Trophoblast cell (in vitro differentiated cells and primary cell): ENCODE measurements around the gene TIMP3.
"Not testable (repeated sequence)": the region's sequence is repeated elsewhere in the genome, so short reads cannot be mapped to it uniquely, and the experiment has no call there.

ENCODE experiments used
- DNase-seq, 2 donors: peaks; one replicate each; pipeline ENCODE4 v3.0.0-alpha.2; 2016
- H2AFZ ChIP-seq: 2 replicates; pipeline ENCODE4 v1.6.1; 2013; ENCODE audit warnings: low read length, moderate library complexity, mild to moderate bottlenecking; ENCODE audit not compliant: insufficient read depth, poor library complexity
- H2AK5ac ChIP-seq: 2 replicates; pipeline ENCODE4 v1.6.1; 2013; ENCODE audit warnings: mild to moderate bottlenecking, low read length
- H2BK120ac ChIP-seq: 2 replicates; pipeline ENCODE4 v1.6.1; 2013; ENCODE audit warnings: low read length, mild to moderate bottlenecking, moderate library complexity; ENCODE audit not compliant: insufficient read depth, poor library complexity
- H2BK12ac ChIP-seq: 2 replicates; pipeline ENCODE4 v1.6.1; 2013; ENCODE audit warnings: mild to moderate bottlenecking, low read length, moderate library complexity
- H2BK5ac ChIP-seq: 2 replicates; pipeline ENCODE4 v1.6.1; 2013; ENCODE audit warnings: low read length, low read depth, moderate library complexity, mild to moderate bottlenecking; ENCODE audit not compliant: poor library complexity
- H3K14ac ChIP-seq: 2 replicates; pipeline ENCODE4 v1.6.1; 2013; ENCODE audit warnings: mild to moderate bottlenecking, low read length
- H3K18ac ChIP-seq: 2 replicates; pipeline ENCODE4 v1.6.1; 2013; ENCODE audit warnings: mild to moderate bottlenecking, low read length
- H3K23ac ChIP-seq: 2 replicates; pipeline ENCODE4 v1.6.1; 2013; ENCODE audit warnings: low read length
- H3K27ac ChIP-seq: 2 replicates; pipeline ENCODE4 v1.5.1; 2013; ENCODE audit warnings: low read depth, mild to moderate bottlenecking, inconsistent platforms, low read length, moderate library complexity
- H3K27me3 ChIP-seq: 2 replicates; pipeline ENCODE4 v1.6.1; 2013; ENCODE audit warnings: inconsistent platforms, mild to moderate bottlenecking, low read length, moderate library complexity; ENCODE audit not compliant: insufficient read depth
- H3K36me3 ChIP-seq, 2 experiments: 1 replicate in 1 of 2; 2 replicates in 1 of 2; pipeline ENCODE4 v1.6.1; 2013; ENCODE audit warnings: low read length in 2 of 2, mild to moderate bottlenecking in 2 of 2, moderate library complexity in 1 of 2; ENCODE audit not compliant: insufficient read depth in 2 of 2, control insufficient read depth in 1 of 2
- H3K4ac ChIP-seq: 2 replicates; pipeline ENCODE4 v1.6.1; 2013; ENCODE audit warnings: low read depth, mild to moderate bottlenecking, low read length, moderate library complexity
- H3K4me1 ChIP-seq, 2 experiments: 1 replicate in 1 of 2; 2 replicates in 1 of 2; pipeline ENCODE4 v1.6.1; 2013; ENCODE audit warnings: low read length in 2 of 2, mild to moderate bottlenecking in 2 of 2, moderate library complexity in 1 of 2; ENCODE audit not compliant: insufficient read depth in 2 of 2, control insufficient read depth in 1 of 2
- H3K4me2 ChIP-seq: 2 replicates; pipeline ENCODE4 v1.6.1; 2013; ENCODE audit warnings: inconsistent platforms, mild to moderate bottlenecking, low read length, moderate library complexity
- H3K4me3 ChIP-seq: 2 replicates; pipeline ENCODE4 v1.5.1; 2013; ENCODE audit warnings: mild to moderate bottlenecking, low read depth, low read length, inconsistent platforms
- H3K79me1 ChIP-seq: one replicate; pipeline ENCODE4 v1.6.1; 2013; ENCODE audit warnings: low read length
- H3K79me2 ChIP-seq: 2 replicates; pipeline ENCODE4 v1.6.1; 2013; ENCODE audit warnings: low read length, mild to moderate bottlenecking; ENCODE audit not compliant: control insufficient read depth, insufficient read depth, poor library complexity
- H3K9ac ChIP-seq: 2 replicates; pipeline ENCODE4 v1.6.1; 2013; ENCODE audit warnings: mild to moderate bottlenecking, low read length
- H3K9me3 ChIP-seq: 2 replicates; pipeline ENCODE4 v1.6.1; 2013; ENCODE audit warnings: low read depth, mild to moderate bottlenecking, control low read depth, inconsistent platforms, low read length; ENCODE audit not compliant: insufficient read depth
- H4K12ac ChIP-seq: 2 replicates; pipeline ENCODE4 v1.6.1; 2013; ENCODE audit warnings: low read depth, mild to moderate bottlenecking, low read length, moderate library complexity
- H4K8ac ChIP-seq: 2 replicates; pipeline ENCODE4 v1.6.1; 2013; ENCODE audit warnings: low read depth, mild to moderate bottlenecking, low read length, moderate library complexity
- H4K91ac ChIP-seq: one replicate; pipeline ENCODE4 v1.6.1; 2013; ENCODE audit warnings: low read depth, mild to moderate bottlenecking, low read length, moderate library complexity
- WGBS: extraction: QIAGEN DNeasy Blood & Tissue Kit; methylation state at CpG from one replicate; pipeline ENCODE4 v1.1.7; 2013; ENCODE audit warnings: missing lambda C conversion rate; ENCODE audit not compliant: insufficient read length, insufficient coverage; ENCODE audit errors: extremely low coverage; 5-methylcytosine and 5-hydroxymethylcytosine counted together

The TIMP3 gene

GRCh38 chr22:32754413-32755041 lies 47.0 kb upstream of the TIMP3 start:
- Histone ChIP-seq H3K79me1 (peaks cover 22% of the 10 kb centered on the region), H3K36me3 (no peaks in the 10 kb centered on the region), H3K27ac (no peak overlapping the region), H3K27me3 (no peaks in the 10 kb centered on the region), H4K91ac (peak overlapping the region; percentile 55), H3K9me3 (no peaks in the 10 kb centered on the region), H3K4me1 (peaks cover 26 to 31% of the 10 kb centered on the region in 2 experiments), H3K4me2 (peak overlapping the region; percentile 10), H4K8ac (no peak overlapping the region), H2AFZ (no peak overlapping the region), H3K4me3 (no peak overlapping the region), H2BK5ac (no peak overlapping the region), H3K79me2 (no peaks in the 10 kb centered on the region), H4K12ac (no peak overlapping the region), H3K9ac (peak overlapping the region; percentile 42), H3K18ac (no peak overlapping the region), H3K4ac (no peak overlapping the region), H3K23ac (no peak overlapping the region), H3K14ac (no peak overlapping the region), H2BK12ac (peak overlapping the region; percentile 42), H2BK120ac (peak overlapping the region; percentile 4), H2AK5ac (no peak overlapping the region)
- no CpG with 5 or more reads among the region's 6 CpGs for WGBS
- peak; percentile 52 to 77 for DNase-seq

GRCh38 chr22:32757086-32757762 lies 44.3 kb upstream of the TIMP3 start:
- H3K4me2 ChIP-seq, DNase-seq, H2BK5ac ChIP-seq, H3K14ac ChIP-seq, H3K4ac ChIP-seq, H3K27me3 ChIP-seq, H4K8ac ChIP-seq, H2AFZ ChIP-seq, H3K36me3 ChIP-seq, H2AK5ac ChIP-seq, H3K18ac ChIP-seq, H3K27ac ChIP-seq, H3K9me3 ChIP-seq, H4K91ac ChIP-seq, H3K4me3 ChIP-seq, H4K12ac ChIP-seq, H3K23ac ChIP-seq, H3K79me2 ChIP-seq, H2BK12ac ChIP-seq, H3K9ac ChIP-seq, H2BK120ac ChIP-seq: not testable (repeated sequence)
- WGBS = no CpG with 5 or more reads among the region's 14 CpGs
- H3K4me1 ChIP-seq = peaks cover 21 to 25% of the 10 kb centered on the region in 2 experiments
- peaks cover 18% of the 10 kb centered on the region for H3K79me1 ChIP-seq

GRCh38 chr22:32758866-32759385 lies 42.6 kb upstream of the TIMP3 start:
- H3K27ac ChIP-seq = no peak overlapping the region
- H2BK5ac ChIP-seq = no peak overlapping the region
- H3K14ac ChIP-seq = no peak overlapping the region
- H4K91ac ChIP-seq = no peak overlapping the region
- H2AFZ ChIP-seq = no peak overlapping the region
- peak in 1 of 2 donors; percentile 25 for DNase-seq
- H4K12ac ChIP-seq = no peak overlapping the region
- H2AK5ac ChIP-seq = no peak overlapping the region
- H3K23ac ChIP-seq = no peak overlapping the region
- no CpG with 5 or more reads among the region's 3 CpGs for WGBS
- no peak overlapping the region for H3K18ac ChIP-seq
- H3K79me2 ChIP-seq = no peaks in the 10 kb centered on the region
- no peak overlapping the region for H3K9ac ChIP-seq
- H2BK12ac ChIP-seq = no peak overlapping the region
- no peaks in the 10 kb centered on the region for H3K9me3 ChIP-seq
- no peaks in the 10 kb centered on the region for H3K27me3 ChIP-seq
- H2BK120ac ChIP-seq = no peak overlapping the region
- H3K36me3 ChIP-seq = no peaks in the 10 kb centered on the region
- no peak overlapping the region for H3K4me2 ChIP-seq
- H3K4ac ChIP-seq = no peak overlapping the region
- peaks cover 10 to 16% of the 10 kb centered on the region in 2 experiments for H3K4me1 ChIP-seq
- peaks cover 8% of the 10 kb centered on the region for H3K79me1 ChIP-seq
- H3K4me3 ChIP-seq = no peak overlapping the region
- H4K8ac ChIP-seq = no peak overlapping the region

- H2BK5ac ChIP-seq = no peak overlapping the region
- no peak overlapping the region for H2BK120ac ChIP-seq
- H3K4me3 ChIP-seq = no peak overlapping the region
Observed at GRCh38 chr22:32760396-32760795, 41.1 kb upstream of the TIMP3 start.

More at GRCh38 chr22:32760396-32760795, 41.1 kb upstream of the TIMP3 start:
- Histone ChIP-seq H3K4me2 (no peak overlapping the region), H3K4ac (no peak overlapping the region), H3K79me2 (peaks cover 3% of the 10 kb centered on the region), H2BK12ac (peak overlapping the region; percentile 21), H3K79me1 (peaks cover 15% of the 10 kb centered on the region), H2AK5ac (no peak overlapping the region), H3K27me3 (no peaks in the 10 kb centered on the region), H3K14ac (no peak overlapping the region), H3K9ac (no peak overlapping the region), H3K9me3 (no peaks in the 10 kb centered on the region), H4K91ac (no peak overlapping the region), H3K4me1 (peaks cover 13 to 22% of the 10 kb centered on the region in 2 experiments), H3K27ac (no peak overlapping the region), H4K8ac (no peak overlapping the region), H2AFZ (no peak overlapping the region), H3K23ac (no peak overlapping the region), H3K18ac (no peak overlapping the region), H4K12ac (no peak overlapping the region), H3K36me3 (no peaks in the 10 kb centered on the region)
- DNase-seq = no peak
- WGBS = no CpG with 5 or more reads among the region's 6 CpGs
